CD14-positive monocyte (primary cell): ENCODE measurements around the gene KLHL36. TPM values are rescaled to one million over a fixed set of nuclear protein-coding genes. Genes with fewer than 3 reads are reported as not detected.

Experiments
- DNase-seq, 3 donors: peaks; one replicate each; pipeline ENCODE4 v3.0.0-alpha.2; 2011 to 2022
- H2AFZ ChIP-seq: 2 replicates; pipeline ENCODE4 v1.6.0; 2012; ENCODE audit warnings: mild to moderate bottlenecking, low read depth, low read length, inconsistent platforms; ENCODE audit not compliant: insufficient read depth, poor library complexity, severe bottlenecking
- H3K27ac ChIP-seq, 2 donors: 1 replicate in 1 of 2; 2 replicates in 1 of 2; pipeline ENCODE4 v1.5.1; 2012 to 2013; ENCODE audit warnings: low read length in 2 of 2, control low read depth in 1 of 2, inconsistent platforms in 1 of 2, low read depth in 1 of 2, mild to moderate bottlenecking in 1 of 2
- H3K27me3 ChIP-seq, 2 donors: one replicate each; pipeline versions ENCODE4 v1.6.0 to v1.6.1; 2011 to 2013; ENCODE audit warnings: low read length in 2 of 2; ENCODE audit not compliant: control insufficient read depth in 2 of 2, insufficient read depth in 2 of 2
- H3K36me3 ChIP-seq, 2 donors: replicated peaks in 1 of 2; 1 replicate in 1 of 2; 2 replicates in 1 of 2; pipeline versions ENCODE4 v1.5.1 to v1.6.1; 2012 to 2013; ENCODE audit warnings: low read length in 2 of 2, control low read depth in 1 of 2, inconsistent platforms in 1 of 2, mild to moderate bottlenecking in 1 of 2; ENCODE audit not compliant: insufficient read depth in 2 of 2, control insufficient read depth in 1 of 2
- H3K4me1 ChIP-seq, 2 donors: 1 replicate in 1 of 2; 2 replicates in 1 of 2; pipeline versions ENCODE4 v1.5.1 to v1.6.1; 2012 to 2013; ENCODE audit warnings: low read length in 2 of 2, control low read depth in 1 of 2, inconsistent platforms in 1 of 2, mild to moderate bottlenecking in 1 of 2, moderate library complexity in 1 of 2; ENCODE audit not compliant: insufficient read depth in 2 of 2, control insufficient read depth in 1 of 2
- H3K4me2 ChIP-seq: replicated peaks from 2 replicates; pipeline ENCODE3; 2012; ENCODE audit warnings: low read length, moderate library complexity, mild to moderate bottlenecking; ENCODE audit not compliant: poor library complexity, severe bottlenecking; ENCODE audit errors: extremely low read depth
- H3K4me3 ChIP-seq, 3 experiments: fragments of 200-600 bp in 1 of 3; sonication (generic) in 1 of 3; replicated peaks in 1 of 3; 1 replicate in 2 of 3; 2 replicates in 1 of 3; pipeline ENCODE4 v1.5.1; 2011 to 2013; ENCODE audit warnings: low read length in 3 of 3, mild to moderate bottlenecking in 3 of 3, control low read depth in 2 of 3, low read depth in 2 of 3, inconsistent platforms in 1 of 3, moderate library complexity in 1 of 3
- H3K79me2 ChIP-seq: 2 replicates; pipeline ENCODE4 v1.6.0; 2012; ENCODE audit warnings: mild to moderate bottlenecking, control low read depth, inconsistent platforms, low read length, moderate library complexity; ENCODE audit not compliant: insufficient read depth
- H3K9ac ChIP-seq: 2 replicates; pipeline ENCODE4 v1.6.0; 2017; ENCODE audit warnings: low read length, mild to moderate bottlenecking; ENCODE audit not compliant: insufficient read depth, poor library complexity, severe bottlenecking
- H3K9me3 ChIP-seq, 2 donors: replicated peaks in 1 of 2; 1 replicate in 1 of 2; 2 replicates in 1 of 2; pipeline versions ENCODE4 v1.5.1 to v1.6.1; 2012 to 2013; ENCODE audit warnings: low read length in 2 of 2, control low read depth in 1 of 2; ENCODE audit not compliant: control insufficient read depth in 1 of 2, insufficient read depth in 1 of 2
- H4K20me1 ChIP-seq: 2 replicates; pipeline ENCODE4 v1.6.0; 2012; ENCODE audit warnings: mild to moderate bottlenecking, low read length, control low read depth, moderate library complexity; ENCODE audit not compliant: insufficient read depth
- H3K27ac Mint-ChIP-seq, 7 donors: one replicate each; pipeline ENCODE4 v1.8.0; 2020; ENCODE audit warnings: mild to moderate bottlenecking in 7 of 7, mixed read lengths in 7 of 7, moderate library complexity in 6 of 7, inconsistent platforms in 2 of 7
- H3K27me3 Mint-ChIP-seq, 3 donors: one replicate each; pipeline ENCODE4 v1.8.0; 2021 to 2022; ENCODE audit warnings: low read depth in 3 of 3, mild to moderate bottlenecking in 3 of 3, mixed read lengths in 3 of 3, moderate library complexity in 3 of 3, inconsistent platforms in 1 of 3
- H3K36me3 Mint-ChIP-seq, 2 donors: one replicate each; pipeline ENCODE4 v1.8.0; 2020; ENCODE audit warnings: mixed read lengths in 2 of 2, inconsistent platforms in 1 of 2, mild to moderate bottlenecking in 1 of 2
- H3K4me1 Mint-ChIP-seq: one replicate; pipeline ENCODE4 v1.8.0; 2020; ENCODE audit warnings: mild to moderate bottlenecking, mixed read lengths
- H3K4me3 Mint-ChIP-seq, 2 donors: one replicate each; pipeline ENCODE4 v1.8.0; 2020; ENCODE audit warnings: mild to moderate bottlenecking in 2 of 2, mixed read lengths in 2 of 2, moderate library complexity in 1 of 2
- H3K9me3 Mint-ChIP-seq, 7 donors: one replicate each; pipeline ENCODE4 v1.8.0; 2020 to 2022; ENCODE audit warnings: mixed read lengths in 7 of 7, mild to moderate bottlenecking in 6 of 7, moderate library complexity in 6 of 7, inconsistent platforms in 2 of 7
- WGBS: methylation state at CpG from one replicate; pipeline ENCODE4 v1.1.5; 2013; ENCODE audit warnings: missing lambda C conversion rate; ENCODE audit not compliant: insufficient coverage; 5-methylcytosine and 5-hydroxymethylcytosine counted together
- intact Hi-C, 2 donors: fragments of 100-400 bp; cut with micrococcal nuclease; formaldehyde crosslinking; loops; one replicate each; pipeline versions ENCODE4 v1.15.0 to v1.15.1; 2023
- polyA plus RNA-seq, 3 donors: library from polyadenylated mRNA; depleted of rRNA in 1 of 3; unstranded in 2 of 3; stranded (reverse) in 1 of 3; fragments of 300-500 nt in 2 of 3; fragments of >200 nt in 1 of 3; fragmentation: Illumina TruSeq in 2 of 3; gene quantifications; 1 replicate in 2 of 3; 2 replicates in 1 of 3; pipeline ENCODE4 v1.2.3, GENCODE V29; 2012 to 2021
- TF ChIP-seq, protein P1 (sequence below): fragments of 200-600 bp; IDR thresholded peaks from one replicate; pipeline ENCODE4 v1.8.0; 2022; ENCODE audit warnings: antibody characterized with exemption, mild to moderate bottlenecking

The KLHL36 gene
- polyA plus RNA-seq, 3 donors, result 12.1 to 50.8 (median 14.2) TPM

DNA sequence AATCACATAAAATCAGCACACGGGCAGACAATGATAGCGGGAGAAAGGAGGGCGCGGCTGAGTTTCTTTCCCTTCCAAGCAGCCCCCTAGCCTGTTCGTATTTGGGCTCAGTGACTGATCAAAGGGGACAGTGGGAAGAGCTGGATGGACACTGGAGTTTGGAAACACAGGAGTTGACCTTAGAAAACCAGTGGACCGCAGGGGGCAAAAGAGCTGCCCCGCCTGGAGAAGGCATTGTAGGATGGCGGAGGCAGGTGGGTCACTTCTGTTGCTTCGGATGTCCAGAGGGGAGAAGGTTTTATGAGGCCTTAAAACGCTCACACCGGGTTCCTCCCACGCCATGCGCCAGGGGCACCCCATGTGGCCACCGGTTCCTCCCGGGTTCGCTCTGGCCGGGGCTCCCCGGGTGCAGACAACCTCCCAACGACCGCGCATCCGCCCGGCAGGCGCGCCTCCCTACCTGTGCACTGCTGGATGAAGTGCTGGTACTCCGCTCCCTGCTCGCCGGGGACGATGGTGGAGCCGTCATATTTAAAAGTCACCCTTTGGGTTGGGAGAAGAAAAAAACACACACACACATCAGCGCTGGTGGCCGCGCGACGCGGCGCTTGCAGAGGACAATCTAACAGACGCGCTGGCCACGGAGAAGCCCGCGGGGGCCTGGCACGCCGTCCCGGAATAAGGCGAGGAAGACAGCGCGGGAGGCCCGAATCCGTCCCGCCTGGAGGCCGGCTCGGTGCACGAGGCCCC, 31.1 kb upstream of the KLHL36 start:
- Mint-ChIP-seq H3K36me3 (peaks cover 43 to 48% of the 10 kb centered on the region in 2 donors), H3K27ac (peak overlapping the region; percentile 86 to 96 (median 91)), H3K9me3 (peaks cover 0 to 2% (median 0%) of the 10 kb centered on the region in 7 donors), H3K27me3 (no peaks in the 10 kb centered on the region), H3K4me3 (peak overlapping the region; percentile 98 to 99), H3K4me1 (peaks cover 58% of the 10 kb centered on the region)
- Histone ChIP-seq H3K4me2 (peak overlapping the region; percentile 97), H3K27ac (peak overlapping the region; percentile 78 to 84), H3K79me2 (peaks cover 55% of the 10 kb centered on the region), H3K27me3 (no peaks in the 10 kb centered on the region), H3K4me1 (peaks cover 44 to 63% of the 10 kb centered on the region in 2 donors), H3K9me3 (no peaks in the 10 kb centered on the region), H3K36me3 (peaks cover 39 to 47% of the 10 kb centered on the region in 2 donors), H3K4me3 (peak overlapping the region; percentile 66 to 100 (median 99)), H2AFZ (no peak overlapping the region), H4K20me1 (peaks cover 59% of the 10 kb centered on the region), H3K9ac (peak overlapping the region; percentile 92)
- TF ChIP-seq, protein P1, sequence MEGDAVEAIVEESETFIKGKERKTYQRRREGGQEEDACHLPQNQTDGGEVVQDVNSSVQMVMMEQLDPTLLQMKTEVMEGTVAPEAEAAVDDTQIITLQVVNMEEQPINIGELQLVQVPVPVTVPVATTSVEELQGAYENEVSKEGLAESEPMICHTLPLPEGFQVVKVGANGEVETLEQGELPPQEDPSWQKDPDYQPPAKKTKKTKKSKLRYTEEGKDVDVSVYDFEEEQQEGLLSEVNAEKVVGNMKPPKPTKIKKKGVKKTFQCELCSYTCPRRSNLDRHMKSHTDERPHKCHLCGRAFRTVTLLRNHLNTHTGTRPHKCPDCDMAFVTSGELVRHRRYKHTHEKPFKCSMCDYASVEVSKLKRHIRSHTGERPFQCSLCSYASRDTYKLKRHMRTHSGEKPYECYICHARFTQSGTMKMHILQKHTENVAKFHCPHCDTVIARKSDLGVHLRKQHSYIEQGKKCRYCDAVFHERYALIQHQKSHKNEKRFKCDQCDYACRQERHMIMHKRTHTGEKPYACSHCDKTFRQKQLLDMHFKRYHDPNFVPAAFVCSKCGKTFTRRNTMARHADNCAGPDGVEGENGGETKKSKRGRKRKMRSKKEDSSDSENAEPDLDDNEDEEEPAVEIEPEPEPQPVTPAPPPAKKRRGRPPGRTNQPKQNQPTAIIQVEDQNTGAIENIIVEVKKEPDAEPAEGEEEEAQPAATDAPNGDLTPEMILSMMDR, result no peak
- intact Hi-C loops, result loop anchor here (5.0 kb wide), 3 partner anchors 45 to 110 kb away; no protein-coding TSS in a partner anchor
- WGBS, result 1% methylated on average over 40 of the region's 54 CpGs
- peak in 1 of 3 donors; percentile 25 for DNase-seq

DNA sequence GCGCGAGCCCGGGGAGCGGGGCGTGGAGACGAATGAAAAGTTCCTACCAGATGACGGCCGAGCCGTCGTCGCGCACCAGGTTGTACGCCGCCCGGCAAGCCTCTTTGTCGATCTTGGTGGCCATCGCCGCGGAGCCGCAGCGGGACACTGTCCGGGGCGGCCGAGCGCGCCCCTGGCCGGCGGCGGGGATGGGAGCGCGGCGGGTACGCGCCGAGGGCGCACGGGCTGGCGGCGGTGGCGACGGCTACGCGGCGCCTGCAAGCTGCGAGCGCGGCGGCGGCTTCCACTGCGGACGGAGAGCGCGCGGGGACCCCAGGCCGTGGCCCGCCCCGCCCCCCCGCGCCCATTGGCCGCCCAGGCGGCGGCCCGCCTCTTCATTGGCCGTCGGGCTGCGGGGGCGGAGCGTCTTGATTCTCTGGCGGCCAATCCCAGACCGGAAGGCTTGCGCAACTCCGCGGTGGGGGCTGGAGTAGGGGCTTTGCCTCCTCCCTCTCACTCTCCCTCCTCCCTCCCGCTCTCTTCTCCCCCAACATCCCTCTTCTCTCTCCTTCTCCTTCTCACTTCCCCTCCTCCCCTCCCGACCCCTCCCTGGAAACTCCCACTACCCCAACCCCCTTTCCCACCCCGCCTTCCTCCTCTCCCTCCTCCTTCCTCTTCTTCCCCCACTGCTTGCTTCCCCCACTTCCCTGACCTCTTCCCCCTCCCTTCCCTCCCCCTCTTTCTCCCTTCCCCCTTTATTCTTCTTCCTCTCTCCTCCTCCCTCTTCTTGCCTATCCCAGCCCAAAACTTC, 30.3 kb upstream of the KLHL36 start, which contains the start of gene COTL1:
Gene COTL1 (minus strand): TSS at position 288 of the 790 bp plus-strand sequence. CDS start 164 bp downstream, at position 124.
- H3K9me3 Mint-ChIP-seq, result peaks cover 0 to 2% (median 0%) of the 10 kb centered on the region in 7 donors
- Histone ChIP-seq H3K4me3 (peak within 1 kb of the TSS; percentile 66 to 100 (median 99)), H3K9ac (peak within 1 kb of the TSS; percentile 92), H3K79me2 (peaks cover 48% of the 10 kb centered on the region), H3K27me3 (no peaks in the 10 kb centered on the region), H3K9me3 (no peaks in the 10 kb centered on the region), H3K4me1 (peaks cover 39 to 61% of the 10 kb centered on the region in 2 donors), H3K4me2 (peak within 1 kb of the TSS; percentile 97), H4K20me1 (peaks cover 54% of the 10 kb centered on the region), H3K27ac (peak within 1 kb of the TSS; percentile 78 to 84), H3K36me3 (peaks cover 34 to 40% of the 10 kb centered on the region in 2 donors), H2AFZ (no peak within 1 kb of the TSS)
- no peaks in the 10 kb centered on the region for H3K27me3 Mint-ChIP-seq
- H3K4me3 Mint-ChIP-seq, result peak within 1 kb of the TSS; percentile 98 to 99
- under 1% methylated on average over 64 of the region's 76 CpGs for WGBS
- H3K4me1 Mint-ChIP-seq, result peaks cover 56% of the 10 kb centered on the region
- peak within 1 kb of the TSS; percentile 86 to 96 (median 91) for H3K27ac Mint-ChIP-seq
- intact Hi-C loops, result loop anchor here (2.0 to 5.0 kb wide), 4 partner anchors 17 to 109 kb away; no protein-coding TSS in a partner anchor
- peaks cover 37 to 41% of the 10 kb centered on the region in 2 donors for H3K36me3 Mint-ChIP-seq
- peak; percentile 95 to 98 (median 95) for DNase-seq
- TF ChIP-seq, protein P1, result no peak
